ENCODE data around the gene KAT5.
A peak's percentile ranks its signal among the peaks of the same experiment; 100 is the strongest.
"Not testable (repeated sequence)": the region's sequence is repeated elsewhere in the genome, so short reads cannot be mapped to it uniquely, and the experiment has no call there.

The KAT5 gene

GRCh38 chr11:65718964-65719492, 7.0 kb downstream of the KAT5 start:
- Histone ChIP-seq H3K36me3 (ENCODE audit: control insufficient read depth in 2 of 2, insufficient read depth in 2 of 2, low read length in 2 of 2) (peaks cover 42 to 45% of the 10 kb centered on the region in 2 donors), H3K27me3 (ENCODE audit: control insufficient read depth in 2 of 2, insufficient read depth in 2 of 2, low read length in 2 of 2) (no peaks in the 10 kb centered on the region), H3K4me3 (ENCODE audit: low read length in 2 of 2) (peak overlapping the region; percentile 1 to 89), H3K4me1 (ENCODE audit: control insufficient read depth in 2 of 2, insufficient read depth in 2 of 2, low read length in 2 of 2) (peaks cover 16 to 20% of the 10 kb centered on the region in 2 donors), H3K27ac (ENCODE audit: low read depth in 2 of 2, low read length in 2 of 2) (no peak overlapping the region), H3K9me3 (ENCODE audit: control insufficient read depth in 2 of 2, low read length in 2 of 2) (no peaks in the 10 kb centered on the region), H3K9ac (ENCODE audit: low read depth in 1 of 2, low read length in 2 of 2) (no peak overlapping the region)

GRCh38 chr11:65719871-65720210, 7.8 kb downstream of the KAT5 start:
- Histone ChIP-seq H3K27me3 (ENCODE audit: control insufficient read depth in 2 of 2, insufficient read depth in 2 of 2, low read length in 2 of 2) (no peaks in the 10 kb centered on the region), H3K9ac (ENCODE audit: low read depth in 1 of 2, low read length in 2 of 2) (peak overlapping the region; percentile 70 to 73), H3K4me3 (ENCODE audit: low read length in 2 of 2) (peak overlapping the region; percentile 87 to 89), H3K4me1 (ENCODE audit: control insufficient read depth in 2 of 2, insufficient read depth in 2 of 2, low read length in 2 of 2) (peaks cover 16 to 20% of the 10 kb centered on the region in 2 donors), H3K27ac (ENCODE audit: low read depth in 2 of 2, low read length in 2 of 2) (peak overlapping the region; percentile 83 to 89), H3K36me3 (ENCODE audit: control insufficient read depth in 2 of 2, insufficient read depth in 2 of 2, low read length in 2 of 2) (peaks cover 34 to 37% of the 10 kb centered on the region in 2 donors), H3K9me3 (ENCODE audit: control insufficient read depth in 2 of 2, low read length in 2 of 2) (no peaks in the 10 kb centered on the region)

- H3K4me3 ChIP-seq (ENCODE audit: low read length in 2 of 2), result peak within 1 kb of the TSS; percentile 87 to 89
- H3K9me3 ChIP-seq (ENCODE audit: control insufficient read depth in 2 of 2, low read length in 2 of 2), result no peaks in the 10 kb centered on the region
- no peaks in the 10 kb centered on the region for H3K27me3 ChIP-seq (ENCODE audit: control insufficient read depth in 2 of 2, insufficient read depth in 2 of 2, low read length in 2 of 2)
- peaks cover 30 to 33% of the 10 kb centered on the region in 2 donors for H3K36me3 ChIP-seq (ENCODE audit: control insufficient read depth in 2 of 2, insufficient read depth in 2 of 2, low read length in 2 of 2)
- peaks cover 16 to 20% of the 10 kb centered on the region in 2 donors for H3K4me1 ChIP-seq (ENCODE audit: control insufficient read depth in 2 of 2, insufficient read depth in 2 of 2, low read length in 2 of 2)
- H3K27ac ChIP-seq (ENCODE audit: low read depth in 2 of 2, low read length in 2 of 2), result peak within 1 kb of the TSS; percentile 83 to 89
- H3K9ac ChIP-seq (ENCODE audit: low read depth in 1 of 2, low read length in 2 of 2), result peak within 1 kb of the TSS; percentile 70 to 73
These were observed 8.3 kb downstream of the KAT5 start, which contains the start of gene RNASEH2C for GRCh38 chr11:65720211-65720934. Gene RNASEH2C (minus strand): TSS chr11:65720798. CDS start chr11:65720758, 40 bp downstream.

GRCh38 chr11:65722261-65722660, 10.2 kb downstream of the KAT5 start:
- Histone ChIP-seq H3K4me1 (ENCODE audit: control insufficient read depth in 2 of 2, insufficient read depth in 2 of 2, low read length in 2 of 2) (peaks cover 16 to 20% of the 10 kb centered on the region in 2 donors), H3K9me3 (ENCODE audit: control insufficient read depth in 2 of 2, low read length in 2 of 2) (no peaks in the 10 kb centered on the region), H3K36me3 (ENCODE audit: control insufficient read depth in 2 of 2, insufficient read depth in 2 of 2, low read length in 2 of 2) (peaks cover 18% of the 10 kb centered on the region in 2 donors), H3K9ac (ENCODE audit: low read depth in 1 of 2, low read length in 2 of 2) (no peak overlapping the region), H3K27ac (ENCODE audit: low read depth in 2 of 2, low read length in 2 of 2) (no peak overlapping the region), H3K27me3 (ENCODE audit: control insufficient read depth in 2 of 2, insufficient read depth in 2 of 2, low read length in 2 of 2) (no peaks in the 10 kb centered on the region), H3K4me3 (ENCODE audit: low read length in 2 of 2) (no peak overlapping the region)

- Histone ChIP-seq H3K9ac (ENCODE audit: low read depth in 1 of 2, low read length in 2 of 2) (no peak overlapping the region), H3K27me3 (ENCODE audit: control insufficient read depth in 2 of 2, insufficient read depth in 2 of 2, low read length in 2 of 2) (no peaks in the 10 kb centered on the region), H3K27ac (ENCODE audit: low read depth in 2 of 2, low read length in 2 of 2) (no peak overlapping the region)
These were observed 14.6 kb downstream of the KAT5 start for GRCh38 chr11:65726660-65727059.

GRCh38 chr11:65727865-65728264, 15.8 kb downstream of the KAT5 start:
- Histone ChIP-seq H3K9ac (ENCODE audit: low read depth in 1 of 2, low read length in 2 of 2) (no peak overlapping the region), H3K27me3 (ENCODE audit: control insufficient read depth in 2 of 2, insufficient read depth in 2 of 2, low read length in 2 of 2) (no peaks in the 10 kb centered on the region), H3K4me3 (ENCODE audit: low read length in 2 of 2) (no peak overlapping the region), H3K4me1 (ENCODE audit: control insufficient read depth in 2 of 2, insufficient read depth in 2 of 2, low read length in 2 of 2) (no peaks in the 10 kb centered on the region), H3K27ac (ENCODE audit: low read depth in 2 of 2, low read length in 2 of 2) (no peak overlapping the region), H3K36me3 (ENCODE audit: control insufficient read depth in 2 of 2, insufficient read depth in 2 of 2, low read length in 2 of 2) (no peaks in the 10 kb centered on the region), H3K9me3 (ENCODE audit: control insufficient read depth in 2 of 2, low read length in 2 of 2) (no peaks in the 10 kb centered on the region)

More at GRCh38 chr11:65726660-65727059, 14.6 kb downstream of the KAT5 start:
- Histone ChIP-seq H3K4me3 (ENCODE audit: low read length in 2 of 2) (no peak overlapping the region), H3K36me3 (ENCODE audit: control insufficient read depth in 2 of 2, insufficient read depth in 2 of 2, low read length in 2 of 2) (no peaks in the 10 kb centered on the region), H3K4me1 (ENCODE audit: control insufficient read depth in 2 of 2, insufficient read depth in 2 of 2, low read length in 2 of 2) (no peaks in the 10 kb centered on the region), H3K9me3 (ENCODE audit: control insufficient read depth in 2 of 2, low read length in 2 of 2) (no peaks in the 10 kb centered on the region)

GRCh38 chr11:65730461-65730860, 18.4 kb downstream of the KAT5 start:
- H3K36me3 ChIP-seq (ENCODE audit: control insufficient read depth in 2 of 2, insufficient read depth in 2 of 2, low read length in 2 of 2), result no peaks in the 10 kb centered on the region
- no peak overlapping the region for H3K9ac ChIP-seq (ENCODE audit: low read depth in 1 of 2, low read length in 2 of 2)
- H3K27me3 ChIP-seq (ENCODE audit: control insufficient read depth in 2 of 2, insufficient read depth in 2 of 2, low read length in 2 of 2), result no peaks in the 10 kb centered on the region
- no peak overlapping the region for H3K4me3 ChIP-seq (ENCODE audit: low read length in 2 of 2)
- H3K27ac ChIP-seq (ENCODE audit: low read depth in 2 of 2, low read length in 2 of 2), result no peak overlapping the region
- no peaks in the 10 kb centered on the region for H3K4me1 ChIP-seq (ENCODE audit: control insufficient read depth in 2 of 2, insufficient read depth in 2 of 2, low read length in 2 of 2)
- H3K9me3 ChIP-seq (ENCODE audit: control insufficient read depth in 2 of 2, low read length in 2 of 2), result no peaks in the 10 kb centered on the region

- H3K27me3 ChIP-seq (ENCODE audit: control insufficient read depth in 2 of 2, insufficient read depth in 2 of 2, low read length in 2 of 2); H3K27ac ChIP-seq (ENCODE audit: low read depth in 2 of 2, low read length in 2 of 2); H3K9ac ChIP-seq (ENCODE audit: low read depth in 1 of 2, low read length in 2 of 2); H3K4me1 ChIP-seq (ENCODE audit: control insufficient read depth in 2 of 2, insufficient read depth in 2 of 2, low read length in 2 of 2); H3K9me3 ChIP-seq (ENCODE audit: control insufficient read depth in 2 of 2, low read length in 2 of 2); H3K36me3 ChIP-seq (ENCODE audit: control insufficient read depth in 2 of 2, insufficient read depth in 2 of 2, low read length in 2 of 2); H3K4me3 ChIP-seq (ENCODE audit: low read length in 2 of 2): not testable (repeated sequence)
These were observed 23.1 kb downstream of the KAT5 start for GRCh38 chr11:65735111-65735510.

- peaks cover 0 to 2% of the 10 kb centered on the region in 2 donors for H3K4me1 ChIP-seq (ENCODE audit: control insufficient read depth in 2 of 2, insufficient read depth in 2 of 2, low read length in 2 of 2)
- no peak overlapping the region for H3K4me3 ChIP-seq (ENCODE audit: low read length in 2 of 2)
- no peak overlapping the region for H3K27ac ChIP-seq (ENCODE audit: low read depth in 2 of 2, low read length in 2 of 2)
- no peak overlapping the region for H3K9ac ChIP-seq (ENCODE audit: low read depth in 1 of 2, low read length in 2 of 2)
- no peaks in the 10 kb centered on the region for H3K36me3 ChIP-seq (ENCODE audit: control insufficient read depth in 2 of 2, insufficient read depth in 2 of 2, low read length in 2 of 2)
- no peaks in the 10 kb centered on the region for H3K9me3 ChIP-seq (ENCODE audit: control insufficient read depth in 2 of 2, low read length in 2 of 2)
- no peaks in the 10 kb centered on the region for H3K27me3 ChIP-seq (ENCODE audit: control insufficient read depth in 2 of 2, insufficient read depth in 2 of 2, low read length in 2 of 2)
These were observed 24.8 kb downstream of the KAT5 start for GRCh38 chr11:65736810-65737209.

GRCh38 chr11:65739022-65739421, 27.0 kb downstream of the KAT5 start:
- Histone ChIP-seq H3K36me3 (ENCODE audit: control insufficient read depth in 2 of 2, insufficient read depth in 2 of 2, low read length in 2 of 2) (no peaks in the 10 kb centered on the region), H3K9me3 (ENCODE audit: control insufficient read depth in 2 of 2, low read length in 2 of 2) (no peaks in the 10 kb centered on the region), H3K27ac (ENCODE audit: low read depth in 2 of 2, low read length in 2 of 2) (no peak overlapping the region), H3K27me3 (ENCODE audit: control insufficient read depth in 2 of 2, insufficient read depth in 2 of 2, low read length in 2 of 2) (no peaks in the 10 kb centered on the region), H3K9ac (ENCODE audit: low read depth in 1 of 2, low read length in 2 of 2) (no peak overlapping the region), H3K4me3 (ENCODE audit: low read length in 2 of 2) (no peak overlapping the region), H3K4me1 (ENCODE audit: control insufficient read depth in 2 of 2, insufficient read depth in 2 of 2, low read length in 2 of 2) (peaks cover 0 to 6% of the 10 kb centered on the region in 2 donors)
